Stimulated activated CD4-positive, alpha-beta T cell treated with anti-CD3 and anti-CD28 coated beads, Interleukin-1b, Interleukin-23, amount 100 ng/mL, for 24 hours (primary cell): Measurements from ENCODE around the gene SLC25A17.
"Not testable (repeated sequence)": the region's sequence is repeated elsewhere in the genome, so short reads cannot be mapped to it uniquely, and the experiment has no call there.

Experiments used
- DNase-seq, 4 experiments: peaks; one replicate each; pipeline ENCODE4 v3.0.0-alpha.2; 2020; ENCODE audit warnings: low read depth in 4 of 4, low spot score in 1 of 4

Gene SLC25A17, protein sequence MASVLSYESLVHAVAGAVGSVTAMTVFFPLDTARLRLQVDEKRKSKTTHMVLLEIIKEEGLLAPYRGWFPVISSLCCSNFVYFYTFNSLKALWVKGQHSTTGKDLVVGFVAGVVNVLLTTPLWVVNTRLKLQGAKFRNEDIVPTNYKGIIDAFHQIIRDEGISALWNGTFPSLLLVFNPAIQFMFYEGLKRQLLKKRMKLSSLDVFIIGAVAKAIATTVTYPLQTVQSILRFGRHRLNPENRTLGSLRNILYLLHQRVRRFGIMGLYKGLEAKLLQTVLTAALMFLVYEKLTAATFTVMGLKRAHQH

DNA sequence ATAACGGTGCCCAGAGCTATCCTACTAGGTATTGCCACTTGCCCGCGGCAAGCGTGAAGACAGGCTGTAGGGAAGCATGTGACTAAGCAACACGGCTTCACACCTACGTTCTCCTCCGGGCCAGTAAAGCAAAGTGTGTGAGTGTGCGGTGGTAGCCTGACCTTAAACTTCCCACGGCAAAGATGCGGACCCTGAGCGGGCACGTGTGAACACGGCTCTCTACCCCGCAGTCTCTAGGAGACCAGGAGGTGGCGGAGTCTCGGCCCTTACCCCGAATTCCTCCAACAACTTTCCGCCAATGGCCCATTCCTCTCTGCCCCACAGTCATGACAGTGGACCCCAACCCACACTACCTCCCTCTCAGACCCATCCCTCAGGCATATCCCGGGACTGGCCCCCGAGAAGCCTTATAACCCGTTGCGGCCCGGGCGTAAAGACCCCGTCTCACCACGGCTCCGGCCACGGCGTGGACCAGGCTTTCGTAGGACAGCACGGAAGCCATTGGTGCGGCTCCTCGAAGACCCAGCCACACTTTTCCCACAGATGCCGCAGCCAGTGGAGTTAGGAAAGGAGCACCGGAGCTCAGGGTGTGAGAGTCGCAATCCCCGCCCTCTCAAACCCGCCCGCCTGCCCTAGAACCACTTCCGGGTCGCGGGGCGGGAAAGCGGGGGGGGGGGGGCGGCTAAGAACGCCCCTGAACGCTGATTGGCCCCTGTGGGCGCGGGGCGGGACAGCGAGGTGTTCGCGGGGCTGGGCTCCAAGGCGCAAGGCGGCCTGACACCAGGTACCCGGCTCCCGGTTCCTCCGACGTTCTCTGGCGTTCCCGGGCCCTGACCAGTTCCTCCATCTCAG, at the start of gene SLC25A17:
Gene SLC25A17, minus strand, starts transcription at position 600 of the 852 bp plus-strand sequence. Its CDS starts 98 bp downstream, at position 502.
- peak; percentile 70 to 86 (median 76) for DNase-seq

DNA sequence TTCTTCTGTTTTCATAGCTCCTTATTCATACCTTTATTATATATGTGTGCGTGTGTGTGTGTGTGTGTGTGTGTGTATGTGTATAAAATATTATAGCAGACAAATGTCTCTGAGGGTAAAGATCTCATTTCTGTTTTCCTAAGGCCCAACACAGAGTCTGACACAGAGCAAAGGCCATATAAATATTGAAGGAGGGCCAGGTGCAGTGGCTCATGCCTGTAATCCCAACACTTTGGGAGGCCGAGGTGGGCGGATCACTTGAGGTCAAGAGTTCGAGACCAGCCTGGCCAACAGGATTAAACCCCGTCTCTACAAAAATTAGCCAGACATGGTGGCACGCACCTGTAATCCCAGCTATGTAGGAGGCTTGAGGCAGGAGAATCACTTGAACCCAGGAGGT, 49.2 kb upstream of the SLC25A17 start:
- not testable (repeated sequence) for DNase-seq

GRCh38 chr22:40867109-40867508, 48.0 kb upstream of the SLC25A17 start:
- DNase-seq = no peak

DNA sequence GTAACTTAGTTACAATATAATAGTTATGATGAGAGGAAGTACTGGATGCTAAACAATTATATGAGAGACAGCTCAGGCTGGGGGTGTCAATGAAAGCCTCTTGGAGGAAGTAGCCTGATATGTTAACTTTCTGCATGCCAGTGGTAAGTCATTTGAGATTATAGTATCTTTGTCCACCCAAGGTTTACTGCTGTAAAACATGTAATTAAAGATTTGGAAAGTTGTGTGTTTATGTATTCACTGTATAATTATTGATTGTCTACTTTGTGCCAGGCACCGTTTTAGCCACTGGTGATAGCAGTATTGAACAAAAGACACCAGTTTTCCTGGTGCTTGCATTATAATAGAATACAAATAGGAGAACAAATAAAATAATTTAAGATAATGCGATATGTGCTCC, 43.4 kb upstream of the SLC25A17 start:
- no peak for DNase-seq

GRCh38 chr22:40862013-40862412, 42.9 kb upstream of the SLC25A17 start, which contains the start of gene DNAJB7:
Gene DNAJB7 (minus strand): TSS chr22:40862113. CDS start chr22:40861994, 119 bp downstream.
- no peak for DNase-seq

DNA sequence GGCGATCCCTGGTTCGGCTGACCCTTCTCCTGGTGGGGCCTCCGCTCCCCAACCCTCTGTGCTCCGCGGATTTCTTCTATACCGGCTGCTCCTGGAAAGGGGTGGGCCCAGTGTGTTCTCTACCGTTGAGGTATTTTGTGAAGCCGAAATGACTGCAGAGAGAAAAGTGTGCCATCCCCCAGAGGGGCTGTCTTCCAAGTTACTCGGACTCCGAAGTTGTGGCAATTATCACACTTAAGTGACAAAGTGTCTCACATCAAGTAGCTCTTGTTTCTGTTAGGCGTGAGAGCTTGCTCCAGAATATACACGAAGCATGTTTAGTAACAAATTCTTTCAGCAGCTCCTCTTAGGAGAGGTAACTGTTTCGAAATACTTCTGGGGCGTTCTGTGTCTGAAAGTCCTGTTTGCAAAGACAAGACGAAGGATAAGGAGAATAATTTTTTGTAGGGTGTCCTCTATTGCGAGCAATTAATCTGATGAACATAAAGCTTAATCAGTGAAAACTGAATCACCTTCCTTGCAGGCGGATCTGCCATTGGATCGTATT, 38.2 kb upstream of the SLC25A17 start:
- DNase-seq = no peak

GRCh38 chr22:40856513-40857308, 37.6 kb upstream of the SLC25A17 start, which contains the start of the genes ST13 and XPNPEP3:
Gene ST13 (minus strand): TSS chr22:40856639. CDS start chr22:40856540, 99 bp downstream.
Gene XPNPEP3 (plus strand): TSS chr22:40857148. CDS start chr22:40857182, 34 bp downstream.
- DNase-seq = peak; percentile 92 to 97 (median 96)

- DNase-seq = peak in 1 of 4 experiments; percentile 22
Observed at GRCh38 chr22:40855979-40856512, 36.9 kb upstream of the SLC25A17 start.

DNA sequence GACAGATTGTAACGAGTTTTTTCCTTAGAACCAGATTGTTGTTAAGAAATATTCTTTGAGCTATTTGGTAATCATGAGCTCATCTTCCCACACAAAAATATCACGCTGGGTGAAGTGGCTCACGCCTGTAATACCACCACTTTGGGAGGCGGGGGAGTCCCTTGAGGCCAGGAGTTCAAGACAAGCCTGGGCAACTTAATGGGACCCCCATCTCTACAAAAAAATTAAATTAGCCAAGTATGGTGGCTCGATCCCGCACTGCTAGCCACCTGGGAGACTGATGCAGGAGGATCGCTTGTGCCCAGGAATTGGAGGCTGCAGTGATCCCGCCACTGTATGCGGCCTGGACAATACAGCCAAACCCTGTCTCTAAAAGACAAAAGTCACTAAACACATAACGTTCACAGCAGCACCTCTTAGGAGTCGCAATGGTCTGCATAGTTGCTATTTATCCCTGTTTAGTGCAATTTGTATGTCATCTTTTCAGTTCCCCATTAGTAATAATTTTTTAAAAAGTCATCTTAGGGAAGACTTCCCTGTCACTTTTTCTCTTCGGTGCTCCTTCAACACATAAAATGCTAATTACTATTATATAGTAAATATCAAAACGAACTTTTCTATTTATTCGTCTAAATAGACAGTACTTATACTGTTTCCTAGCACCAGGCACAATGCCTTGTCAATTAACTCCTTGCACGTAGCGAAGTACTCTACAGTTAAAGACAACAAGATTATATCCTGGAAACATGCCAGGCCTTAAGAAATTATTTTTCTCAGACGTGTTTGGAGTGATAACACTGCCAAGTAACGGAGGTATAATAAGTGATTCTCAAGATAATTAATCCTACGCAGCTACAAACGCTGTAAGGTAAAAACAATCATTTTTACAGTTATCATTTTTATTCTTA, 36.2 kb upstream of the SLC25A17 start:
- DNase-seq = no peak

- no peak for DNase-seq
Observed at GRCh38 chr22:40853961-40854360, 34.8 kb upstream of the SLC25A17 start.

DNA sequence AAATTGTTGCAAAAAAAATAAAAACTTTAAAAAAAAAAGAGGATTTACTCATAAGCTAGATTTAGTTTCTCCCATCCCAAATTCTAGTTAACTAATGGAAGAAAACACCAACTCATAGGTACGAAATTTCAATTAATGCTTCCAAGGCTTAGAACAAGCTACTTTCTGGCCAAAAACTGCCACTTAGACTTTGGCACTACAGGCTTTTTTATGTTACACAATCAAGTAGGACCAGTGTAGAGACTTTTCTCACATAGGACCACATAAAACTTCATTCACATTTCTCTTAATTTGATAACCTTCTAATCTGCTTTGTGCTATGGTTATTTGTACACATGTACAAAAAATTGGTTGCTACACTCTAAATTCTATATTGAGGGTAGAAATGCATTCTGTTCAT, 34.2 kb upstream of the SLC25A17 start:
- no peak for DNase-seq

- DNase-seq = not testable (repeated sequence)
Observed at GRCh38 chr22:40845816-40846215, 26.7 kb upstream of the SLC25A17 start.

DNA sequence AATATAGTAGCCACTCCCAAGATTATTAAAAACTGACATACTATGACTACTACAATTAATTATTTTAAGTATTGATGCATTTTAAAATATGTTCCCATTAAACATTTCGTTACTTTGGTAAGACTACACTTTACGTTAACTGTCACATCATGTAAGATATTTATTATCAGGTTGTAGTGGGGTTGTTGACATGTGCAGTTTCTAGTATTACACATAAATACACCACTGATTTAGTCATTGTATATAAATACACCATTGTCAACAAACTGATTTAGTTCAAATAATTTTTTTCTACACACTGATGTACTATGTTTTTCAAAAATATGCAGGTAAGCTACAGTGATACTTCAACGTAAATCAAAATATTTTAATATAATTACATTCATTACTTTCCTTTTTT, 25.8 kb upstream of the SLC25A17 start:
- DNase-seq = no peak

- DNase-seq = no peak
Observed at GRCh38 chr22:40838486-40838885, 19.3 kb upstream of the SLC25A17 start.

DNA sequence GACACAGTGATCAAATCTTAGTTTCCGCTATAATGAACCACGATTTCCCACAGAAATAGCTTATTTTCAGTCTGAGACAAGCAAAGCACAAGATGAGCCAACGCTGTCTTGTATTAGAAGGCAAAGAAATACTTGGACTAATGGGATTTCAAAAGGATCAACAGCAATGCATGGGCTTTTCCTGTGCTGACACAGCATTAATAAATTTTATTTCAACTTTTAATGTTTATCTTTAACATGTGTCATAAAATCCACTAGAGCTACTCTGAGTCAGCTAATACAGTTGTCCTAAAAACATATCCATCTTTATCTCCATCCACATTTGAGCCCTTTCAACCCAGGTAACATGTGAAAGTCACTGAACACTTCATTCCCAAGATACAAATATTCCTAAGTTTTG, 15.5 kb upstream of the SLC25A17 start:
- DNase-seq = no peak

- no peak for DNase-seq
Observed at GRCh38 chr22:40829131-40829530, 10.0 kb upstream of the SLC25A17 start.

DNA sequence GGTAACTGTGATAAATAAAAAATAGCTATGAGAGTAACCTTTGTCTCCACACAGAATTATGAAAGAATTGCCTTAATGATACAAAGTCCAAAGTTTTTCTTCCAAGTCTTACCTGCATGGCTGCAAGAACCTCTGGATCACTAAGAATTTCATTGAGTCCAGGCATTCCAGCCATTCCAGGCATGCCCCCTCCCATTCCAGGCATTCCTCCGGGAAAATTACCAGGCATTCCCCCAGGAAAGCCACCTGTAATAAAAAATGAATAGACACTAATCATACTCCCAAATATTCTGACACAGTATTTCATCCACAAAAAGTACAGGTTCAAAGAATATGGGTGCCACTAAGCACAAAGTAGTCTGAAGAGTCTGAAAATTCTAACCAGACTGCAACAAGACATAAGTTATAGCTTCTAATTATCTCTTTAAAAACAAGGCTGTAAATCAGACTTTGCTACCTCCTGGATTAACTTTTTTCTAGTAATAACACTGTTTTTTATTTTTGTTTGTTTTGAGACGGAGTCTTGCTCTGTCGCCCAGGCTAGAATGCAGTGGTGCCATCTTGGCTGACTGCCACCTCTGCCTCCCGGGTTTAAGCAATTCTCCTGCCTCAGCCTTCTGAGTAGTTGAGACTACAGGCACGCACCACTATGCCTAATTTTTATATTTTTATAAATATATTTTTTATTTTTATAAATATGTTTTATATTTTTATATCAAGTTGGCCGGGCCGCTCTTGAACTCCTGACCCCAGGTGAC, 8.0 kb upstream of the SLC25A17 start:
- DNase-seq = no peak

DNA sequence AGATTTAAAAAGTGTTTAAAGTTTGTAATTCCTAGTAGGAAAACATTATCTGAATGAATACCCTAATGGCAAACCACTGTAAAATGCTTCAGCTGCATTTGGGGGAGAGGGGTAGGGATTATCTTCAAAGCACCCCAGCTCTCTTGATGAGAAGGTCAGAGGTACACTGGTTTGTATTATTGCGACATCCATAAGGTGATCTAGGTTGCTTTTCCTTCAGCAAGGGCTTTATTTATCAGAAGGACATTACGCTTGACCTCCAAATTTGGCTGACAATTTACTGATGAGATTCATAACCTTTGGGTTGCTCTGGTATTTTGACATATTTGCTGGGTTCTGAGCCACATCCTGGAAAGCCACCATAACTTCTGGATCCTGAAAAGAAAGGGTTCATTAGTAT, 7.1 kb upstream of the SLC25A17 start:
- not testable (repeated sequence) for DNase-seq

DNA sequence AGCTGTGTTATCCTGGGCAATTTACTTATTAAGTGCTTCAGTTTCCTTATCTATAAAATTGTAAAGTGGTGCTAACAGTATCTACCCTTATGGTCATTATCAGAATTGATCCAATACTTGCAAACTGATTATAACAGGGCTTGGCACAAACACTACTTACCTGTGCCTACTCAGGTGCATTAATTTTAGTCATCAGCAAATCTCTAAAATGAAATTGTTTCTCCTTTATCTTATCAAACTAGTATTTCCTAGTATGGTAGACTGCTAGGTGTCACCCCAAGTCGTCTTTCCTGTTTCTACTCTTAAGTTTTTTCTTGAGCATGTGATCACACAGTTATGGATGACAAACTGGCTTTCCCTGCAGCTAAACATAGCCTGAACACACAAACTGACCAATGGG, 4.3 kb upstream of the SLC25A17 start:
- no peak for DNase-seq
